22Rv1 (cell line): ENCODE measurements around the gene DTD2.

Source experiments
- H3K27ac ChIP-seq: fragments of 450-650 bp; 2 replicates; pipeline ENCODE4 v1.5.1; 2017
- ZFX ChIP-seq: fragments of 450-650 bp; IDR thresholded peaks from 2 replicates; pipeline ENCODE4 v1.6.1; 2017; ENCODE audit warnings: antibody characterized with exemption, borderline replicate concordance

DTD2 gene

GRCh38 chr14:31400031-31400638, 57.2 kb downstream of the DTD2 start:
- H3K27ac ChIP-seq: no peak overlapping the region
- TF ChIP-seq ZFX: no peak
